Measurements from ENCODE around the gene RNF213. TPM values are rescaled to one million over a fixed set of nuclear protein-coding genes. Genes with fewer than 3 reads are reported as not detected.

Gene RNF213
- total and polyA plus RNA-seq, 2 of the 8 experiments (the other 6 are each of a cell fraction or from before 2014, with no cell fraction given), result 33.8 to 62.8 TPM

DNA sequence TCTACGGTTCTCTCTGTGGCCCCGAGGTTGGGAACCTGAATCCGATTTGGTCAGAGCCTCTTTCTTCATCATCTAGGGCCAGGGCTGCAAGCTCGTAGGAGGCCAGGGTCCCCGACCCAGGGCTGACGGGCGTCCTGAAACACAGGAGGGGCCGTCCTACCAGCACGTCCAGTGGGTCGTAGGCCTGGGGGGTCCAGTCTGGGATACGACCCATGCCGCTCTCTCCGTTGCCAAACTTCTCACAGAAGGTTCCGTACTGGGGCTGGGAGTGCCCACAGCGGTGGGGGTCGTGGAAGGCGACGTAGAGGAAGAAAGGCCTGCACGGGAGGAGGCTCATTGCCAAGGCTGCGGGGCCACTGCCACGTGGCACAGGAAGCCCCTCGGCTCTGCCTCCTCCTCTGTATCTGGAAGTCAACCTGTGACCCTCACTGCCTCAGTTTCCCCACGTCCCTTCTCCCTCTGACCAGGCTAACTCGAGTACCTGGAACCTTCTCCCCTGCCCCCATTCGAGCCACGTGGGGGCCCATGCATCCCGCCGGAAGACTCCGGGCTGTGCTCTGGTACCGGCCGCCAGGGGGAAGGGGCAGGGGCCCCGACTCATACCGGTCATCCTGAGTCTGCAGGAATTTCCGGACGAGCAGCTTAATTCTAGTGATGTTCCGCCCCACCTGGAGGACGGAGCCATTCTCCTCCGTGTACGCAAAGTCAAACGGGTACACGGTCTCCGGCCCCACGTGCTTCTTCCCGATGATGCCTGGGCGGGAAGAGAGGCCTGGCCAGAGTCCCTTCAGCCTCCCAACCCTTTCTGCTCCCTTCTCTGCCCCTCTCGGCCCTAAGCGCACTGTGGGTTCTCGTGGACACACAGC, 46.4 kb upstream of the RNF213 start:
- Histone ChIP-seq H3K23me2 (ENCODE audit: low read depth, low read length) (no peaks in the 10 kb centered on the region), H3K56ac (replicated peaks; ENCODE audit: insufficient read length, low read depth, low read length) (no peak overlapping the region), H3K4ac (replicated peaks; ENCODE audit: insufficient read length, low read depth, low read length) (no peak overlapping the region), H3K18ac (ENCODE audit: extremely low read depth, low read length) (no peak overlapping the region), H3K4me3 (ENCODE audit: extremely low read depth in 1 of 4, insufficient read depth in 2 of 4, low read depth in 3 of 4, low read length in 4 of 4) (no peak overlapping the region), H2BK15ac (ENCODE audit: low read length) (no peak overlapping the region), H3K4me2 (ENCODE audit: insufficient read depth in 1 of 2, low read depth in 2 of 2, low read length in 2 of 2) (no peak overlapping the region), H3K4me1 (replicated peaks in 1 of 4; ENCODE audit: control insufficient read depth in 3 of 4, insufficient read depth in 4 of 4, low read length in 3 of 4) (no peaks in the 10 kb centered on the region; a peak in 1 of 7 replicates), H4K8ac (ENCODE audit: extremely low read depth, insufficient read depth, low read length) (no peak overlapping the region), H3K79me1 (ENCODE audit: low read depth, low read length) (peaks cover 6% of the 10 kb centered on the region; the same call in 1 of the 2 replicates), H2AK5ac (ENCODE audit: low read depth, low read length) (no peak overlapping the region), H4K91ac (replicated peaks; ENCODE audit: insufficient read length, low read length) (no peak overlapping the region), H3K27ac (ENCODE audit: low read depth, low read length) (no peak overlapping the region), H3K79me2 (ENCODE audit: control insufficient read depth in 1 of 2, insufficient read depth in 2 of 2, low read length in 2 of 2) (no peaks in the 10 kb centered on the region), H3K23ac (ENCODE audit: insufficient read length) (no peak overlapping the region), H3K9ac (replicated peaks in 1 of 4; ENCODE audit: extremely low read depth in 1 of 4, low read depth in 3 of 4, low read length in 3 of 4) (no peak overlapping the region), H2BK120ac (replicated peaks; ENCODE audit: low read depth, low read length) (no peak overlapping the region), H3K9me3 (ENCODE audit: insufficient read depth in 2 of 2, low read depth in 1 of 2, low read length in 1 of 2) (no peaks in the 10 kb centered on the region), H2AFZ (ENCODE audit: low read length) (no peak overlapping the region), H3K14ac (ENCODE audit: insufficient read length) (no peak overlapping the region), H2BK5ac (ENCODE audit: low read depth, low read length) (no peak overlapping the region), H4K20me1 (replicated peaks in 1 of 2; ENCODE audit: control insufficient read depth in 1 of 2, insufficient read depth in 2 of 2, low read length in 2 of 2) (peaks cover 0 to 15% of the 10 kb centered on the region in 2 experiments), H4K5ac (ENCODE audit: insufficient read length, low read depth, low read length) (no peak overlapping the region), H2BK12ac (ENCODE audit: low read depth, low read length) (no peak overlapping the region), H2BK20ac (ENCODE audit: low read length) (no peak overlapping the region), H3K36me3 (ENCODE audit: control insufficient read depth in 2 of 4, insufficient read depth in 4 of 4, low read length in 3 of 4) (peaks cover 4 to 18% (median 12%) of the 10 kb centered on the region in 4 experiments; a peak in 5 of 8 replicates), H3K27me3 (replicated peaks in 1 of 4; ENCODE audit: control insufficient read depth in 3 of 4, extremely low read depth in 1 of 4, insufficient read depth in 3 of 4, low read length in 3 of 4) (no peaks in the 10 kb centered on the region)
- ChIA-PET POLR2A (ENCODE audit: partially characterized antibody) (no interaction called here), CTCF (ENCODE audit: partially characterized antibody) (interaction anchor here (0.6 to 1.6 kb wide), 3 partner anchors 11 to 157 kb away, joined by 3 to 7 read pairs (median 6); no protein-coding TSS in a partner anchor)
- FAIRE-seq (no peak), DNase-seq (ENCODE audit: low read depth in 1 of 2, low spot score in 2 of 2) (no peak)
- 93% methylated on average over 48 of the region's 48 CpGs; no CpG with 5 or more reads in 1 of the 2 experiments for WGBS, 2 experiments (ENCODE audit: extremely low coverage in 1 of 2, insufficient coverage in 1 of 2, insufficient read length in 1 of 2, insufficient replicate concordance in 2 of 2, low coverage in 1 of 2, low lambda C conversion rate in 2 of 2, missing lambda C conversion rate in 1 of 2)
- TF ChIP-seq MAFK (IDR thresholded peaks at IDR 0.05; ENCODE audit: low read depth, low read length) (no peak), POU5F1 (IDR thresholded peaks at IDR 0.05; ENCODE audit: low read depth, low read length) (no peak), RNF2 (IDR thresholded peaks at IDR 0.05; ENCODE audit: borderline replicate concordance, low read depth, low read length, missing control alignments, poor library complexity, severe bottlenecking) (no peak), RFX5 (IDR thresholded peaks at IDR 0.05; ENCODE audit: borderline replicate concordance, low read depth, low read length) (no peak), SUZ12 (IDR thresholded peaks at IDR 0.05; ENCODE audit: low read length) (no peak), FOSL1 (IDR thresholded peaks at IDR 0.05; ENCODE audit: insufficient read depth, low read depth, low read length) (no peak), POLR2AphosphoS5 (IDR thresholded peaks at IDR 0.05; ENCODE audit: low read depth, low read length) (no peak), NANOG (IDR thresholded peaks at IDR 0.05; ENCODE audit: insufficient read depth, low read depth, low read length, poor library complexity, severe bottlenecking) (no peak), SIRT6 (IDR thresholded peaks at IDR 0.05; ENCODE audit: low read length) (no peak), ZNF274 (IDR thresholded peaks at IDR 0.05; ENCODE audit: borderline replicate concordance, extremely low read depth, low read length) (no peak), EGR1 (IDR thresholded peaks at IDR 0.05; ENCODE audit: borderline replicate concordance, low read depth, low read length) (no peak)

All from H1 (cell line).